HG02870 (cell line): ENCODE results near the gene NR5A1.

Experiments
- ATAC-seq: cut with Tn5 transposase; IDR thresholded peaks from one replicate; pipeline ENCODE4 v1.9.1; 2021; ENCODE audit warnings: mild to moderate bottlenecking, moderate library complexity; ENCODE audit not compliant: unreplicated experiment

The NR5A1 gene

GRCh38 chr9:124500028-124500795, 7.0 kb downstream of the NR5A1 start:
- ATAC-seq: no peak

GRCh38 chr9:124499216-124499615, 8.0 kb downstream of the NR5A1 start:
- ATAC-seq: no peak

GRCh38 chr9:124498499-124499146, 8.6 kb downstream of the NR5A1 start:
- no peak for ATAC-seq

- ATAC-seq: no peak
Observed at GRCh38 chr9:124498040-124498439, 9.2 kb downstream of the NR5A1 start.

- ATAC-seq: no peak
Observed at GRCh38 chr9:124497441-124497840, 9.8 kb downstream of the NR5A1 start.

GRCh38 chr9:124496463-124496862, 10.7 kb downstream of the NR5A1 start:
- no peak for ATAC-seq

- no peak for ATAC-seq
Observed at GRCh38 chr9:124496075-124496449, 11.1 kb downstream of the NR5A1 start.

GRCh38 chr9:124495126-124496074, 11.8 kb downstream of the NR5A1 start:
- no peak for ATAC-seq

GRCh38 chr9:124493794-124494479, 13.3 kb downstream of the NR5A1 start:
- ATAC-seq: peak; percentile 76

- ATAC-seq: no peak
Observed at GRCh38 chr9:124493218-124493617, 14.0 kb downstream of the NR5A1 start.

GRCh38 chr9:124492818-124493217, 14.4 kb downstream of the NR5A1 start:
- no peak for ATAC-seq

- no peak for ATAC-seq
Observed at GRCh38 chr9:124491049-124491975, 15.9 kb downstream of the NR5A1 start.

- no peak for ATAC-seq
Observed at GRCh38 chr9:124490004-124490403, 17.2 kb downstream of the NR5A1 start.

- no peak for ATAC-seq
Observed at GRCh38 chr9:124489222-124489621, 18.0 kb downstream of the NR5A1 start.

GRCh38 chr9:124488641-124489210, 18.5 kb downstream of the NR5A1 start:
- ATAC-seq: no peak

GRCh38 chr9:124487260-124488182, 19.7 kb downstream of the NR5A1 start:
- no peak for ATAC-seq

- no peak for ATAC-seq
Observed at GRCh38 chr9:124486778-124487259, 20.4 kb downstream of the NR5A1 start.

GRCh38 chr9:124485936-124486335, 21.3 kb downstream of the NR5A1 start:
- ATAC-seq: no peak
